HepG2 (cell line): ENCODE results near the gene ACSF3. TPM values are rescaled to one million over a fixed set of nuclear protein-coding genes. Genes with fewer than 3 reads are reported as not detected.

Experiments used
- HIC2 ChIP-seq: sonication (generic); formaldehyde crosslinking; IDR thresholded peaks from 2 replicates; pipeline ENCODE4 v1.9.0; 2022; ENCODE audit warnings: low read depth, missing genetic modification reagents
- HOXD1 ChIP-seq: sonication (generic); formaldehyde crosslinking; IDR thresholded peaks from 2 replicates; pipeline ENCODE4 v1.5.0; 2020; ENCODE audit warnings: missing genetic modification reagents
- IRF9 ChIP-seq: sonication (generic); formaldehyde crosslinking; IDR thresholded peaks from 2 replicates; pipeline ENCODE4 v1.8.0; 2022; ENCODE audit warnings: missing genetic modification reagents, mild to moderate bottlenecking, borderline replicate concordance
- NAIF1 ChIP-seq: sonication (generic); formaldehyde crosslinking; IDR thresholded peaks from 2 replicates; pipeline ENCODE4 v1.5.0; 2020; ENCODE audit warnings: mild to moderate bottlenecking, missing genetic modification reagents, borderline replicate concordance
- PREB ChIP-seq: sonication (generic); formaldehyde crosslinking; IDR thresholded peaks from 2 replicates; pipeline ENCODE4 v1.4.0; 2020; ENCODE audit warnings: missing genetic modification reagents
- RFXAP ChIP-seq: sonication (generic); formaldehyde crosslinking; IDR thresholded peaks from 2 replicates; pipeline ENCODE4 v1.4.0; 2020; ENCODE audit warnings: missing genetic modification reagents, borderline replicate concordance
- SOX13 ChIP-seq, 3 experiments: fragments of 450-650 bp in 1 of 3; sonication (generic) in 1 of 3; formaldehyde crosslinking in 1 of 3; IDR thresholded peaks in 2 of 3; conservative IDR thresholded peaks in 1 of 3; 2 replicates each; pipeline versions ENCODE4 v1.5.0 to v1.6.1; 2016 to 2020; ENCODE audit warnings: antibody characterized with exemption in 1 of 3, mild to moderate bottlenecking in 1 of 3, missing compliant biosample characterization in 1 of 3, missing genetic modification reagents in 1 of 3, moderate library complexity in 1 of 3
- SPEN ChIP-seq: sonication (generic); formaldehyde crosslinking; IDR thresholded peaks from 2 replicates; pipeline ENCODE4 v1.5.1; 2020; ENCODE audit warnings: low read depth, mild to moderate bottlenecking, missing genetic modification reagents
- TBL1XR1 ChIP-seq: fragments of 150-350 bp; IDR thresholded peaks from 2 replicates; pipeline ENCODE4 v1.6.1; 2014; ENCODE audit warnings: borderline replicate concordance, low read length; ENCODE audit not compliant: partially characterized antibody
- ZBTB1 ChIP-seq: sonication (generic); formaldehyde crosslinking; IDR thresholded peaks from 2 replicates; pipeline ENCODE4 v1.4.0; 2020; ENCODE audit warnings: missing genetic modification reagents, borderline replicate concordance
- ZBTB43 ChIP-seq: sonication (generic); formaldehyde crosslinking; conservative IDR thresholded peaks from 2 replicates; pipeline ENCODE4 v1.4.0; 2020; ENCODE audit warnings: missing genetic modification reagents
- ZKSCAN1 ChIP-seq: fragments of 150-350 bp; IDR thresholded peaks from 2 replicates; pipeline ENCODE4 v1.6.1; 2014; ENCODE audit warnings: low read length
- ZNF543 ChIP-seq: sonication (generic); formaldehyde crosslinking; IDR thresholded peaks from 2 replicates; pipeline ENCODE4 v1.4.0; 2020; ENCODE audit warnings: mild to moderate bottlenecking, missing genetic modification reagents
- ZNF589 ChIP-seq: sonication (generic); formaldehyde crosslinking; conservative IDR thresholded peaks from 2 replicates; pipeline ENCODE4 v1.8.0; 2022; ENCODE audit warnings: mild to moderate bottlenecking, moderate library complexity, missing genetic modification reagents
- ZNF678 ChIP-seq: sonication (generic); formaldehyde crosslinking; IDR thresholded peaks from 2 replicates; pipeline ENCODE4 v1.4.0; 2020; ENCODE audit warnings: mild to moderate bottlenecking, missing genetic modification reagents
- ZNF883 ChIP-seq: sonication (generic); formaldehyde crosslinking; IDR thresholded peaks from 2 replicates; pipeline ENCODE4 v1.5.1; 2020; ENCODE audit warnings: mild to moderate bottlenecking, missing genetic modification reagents; ENCODE audit errors: not compliant biosample characterization
- polyA plus RNA-seq, 8 experiments: library from polyadenylated mRNA; depleted of rRNA in 3 of 8; stranded (reverse) in 7 of 8; unstranded in 1 of 8; fragments of >200 nt; fragmentation: Illumina TruSeq in 4 of 8; extraction: Trizol in 4 of 8; gene quantifications; 2 replicates each; pipeline versions ENCODE4 v1.2.1 to v1.2.3, GENCODE V29; 2011 to 2016; ENCODE audit warnings: low read depth in 4 of 8, missing spikeins in 1 of 8, mixed read lengths in 1 of 8; ENCODE audit not compliant: insufficient read depth in 1 of 8
- total RNA-seq, 5 experiments: library from RNA; depleted of rRNA; stranded (reverse); fragments of >200 nt; fragmentation: Illumina TruSeq; extraction: Trizol; gene quantifications; 2 replicates each; pipeline ENCODE4 v1.2.3, GENCODE V29; 2016; ENCODE audit warnings: low read depth in 1 of 5

The ACSF3 gene
- total and polyA plus RNA-seq, 2 of the 13 experiments (the other 11 are each of a cell fraction or from before 2014, with no cell fraction given) = 14.9 to 30.6 TPM

GRCh38 chr16:89190150-89190958 lies 96.7 kb downstream of the ACSF3 start (continued):
- TF ChIP-seq SPEN (CRISPR knock-in tag) = 0 out of 2 replicates have a peak, but pooled peaks have one; percentile 61
- TF ChIP-seq ZNF883 (CRISPR knock-in tag) = peak; percentile 2
- no peak for TF ChIP-seq IRF9 (CRISPR knock-in tag)
- TF ChIP-seq ZNF543 = no peak
- no peak for TF ChIP-seq HOXD1 (CRISPR knock-in tag)
- no peak for TF ChIP-seq ZNF678 (CRISPR knock-in tag)
- no peak for TF ChIP-seq TBL1XR1
- peak; percentile 4; the same call in 1 of the 2 replicates for TF ChIP-seq ZKSCAN1
- no peak for TF ChIP-seq SOX13 (IDR thresholded peaks at IDR 0.05)
- no peak for TF ChIP-seq SOX13 (CRISPR knock-in tag; conservative IDR thresholded peaks at IDR 0.05 in 1 of 2, IDR thresholded peaks at IDR 0.05 in 1 of 2)
- 0 out of 2 replicates have a peak, but pooled peaks have one; percentile 67 for TF ChIP-seq RFXAP (CRISPR knock-in tag)
- TF ChIP-seq HIC2 (CRISPR knock-in tag) = 0 out of 2 replicates have a peak, but pooled peaks have one; percentile 41
- TF ChIP-seq ZBTB43 = 0 out of 2 replicates have a peak, but pooled peaks have one; percentile 44
- no peak for TF ChIP-seq NAIF1 (CRISPR knock-in tag)
- TF ChIP-seq ZBTB1 (CRISPR knock-in tag) = no peak
- TF ChIP-seq PREB (CRISPR knock-in tag) = no peak
- no peak for TF ChIP-seq ZNF589
